Endothelial cell of umbilical vein (primary cell): ENCODE results near the gene LMBRD1.

Source experiments
- CTCF ChIP-seq, 2 donors: IDR thresholded peaks; 1 replicate in 1 of 2; 2 replicates in 1 of 2; pipeline ENCODE4 v1.5.1; 2011; ENCODE audit warnings: low read length in 2 of 2, mild to moderate bottlenecking in 2 of 2, moderate library complexity in 2 of 2, control low read depth in 1 of 2, inconsistent platforms in 1 of 2, low read depth in 1 of 2; ENCODE audit not compliant: insufficient read depth in 1 of 2; ENCODE audit errors: extremely low read depth in 1 of 2
- EZH2 ChIP-seq: IDR thresholded peaks from 2 replicates; pipeline ENCODE4 v1.6.1; 2012; ENCODE audit warnings: borderline replicate concordance, low read depth, mild to moderate bottlenecking, moderate library complexity, low read length, inconsistent platforms; ENCODE audit not compliant: severe bottlenecking
- FOS ChIP-seq: IDR thresholded peaks from 2 replicates; pipeline ENCODE4 v1.6.1; 2011; ENCODE audit warnings: mild to moderate bottlenecking, low read length, moderate library complexity, borderline replicate concordance; ENCODE audit not compliant: insufficient read depth
- GATA2 ChIP-seq: IDR thresholded peaks from 2 replicates; pipeline ENCODE4 v1.7.0; 2011; ENCODE audit warnings: low read depth, mild to moderate bottlenecking, moderate library complexity, mixed read lengths, low read length; ENCODE audit not compliant: insufficient read length, insufficient read depth
- JUN ChIP-seq: IDR thresholded peaks from 2 replicates; pipeline ENCODE4 v1.6.1; 2011; ENCODE audit warnings: borderline replicate concordance, low read depth; ENCODE audit not compliant: insufficient read length, insufficient read depth
- MAX ChIP-seq: IDR thresholded peaks from 2 replicates; pipeline ENCODE4 v1.6.1; 2011; ENCODE audit not compliant: insufficient read depth, insufficient read length
- MYC ChIP-seq: IDR thresholded peaks from one replicate; pipeline ENCODE4 v1.6.1; 2011; ENCODE audit warnings: mild to moderate bottlenecking, low read depth, low read length
- POLR2A ChIP-seq: IDR thresholded peaks from 2 replicates; pipeline ENCODE4 v1.6.1; 2012; ENCODE audit warnings: low read depth, mild to moderate bottlenecking, control low read depth, low read length
- POLR2AphosphoS5 ChIP-seq: IDR thresholded peaks from 2 replicates; pipeline ENCODE4 v1.6.1; 2012; ENCODE audit warnings: low read depth, mild to moderate bottlenecking, control low read depth, low read length, moderate library complexity; ENCODE audit not compliant: insufficient read depth

- TF ChIP-seq CTCF (IDR thresholded peaks at IDR 0.05; ENCODE audit: extremely low read depth in 1 of 2, insufficient read depth in 1 of 2, low read depth in 1 of 2, low read length in 2 of 2) (no peak), POLR2A (no peak), POLR2AphosphoS5 (no peak), GATA2 (no peak), FOS (no peak), EZH2 (no peak), MAX (no peak), MYC (no peak), JUN (no peak)
Observed at GRCh38 chr6:69846312-69846711, 49.5 kb upstream of the LMBRD1 start.
